Type B pancreatic cell (in vitro differentiated cells): ENCODE results near the gene CALML6. TPM values are rescaled to one million over a fixed set of nuclear protein-coding genes. Genes with fewer than 3 reads are reported as not detected.
A peak's percentile ranks its signal among the peaks of the same experiment; 100 is the strongest.

Experiments used
- DNase-seq: peaks from one replicate; pipeline ENCODE4 v3.0.0; 2021; ENCODE audit warnings: mixed read lengths; ENCODE audit not compliant: unreplicated experiment; ENCODE audit errors: extremely low spot score
- H3K27ac Mint-ChIP-seq: 2 replicates; pipeline ENCODE4 v1.8.0; 2021; ENCODE audit warnings: mild to moderate bottlenecking, mixed read lengths
- H3K27me3 Mint-ChIP-seq: 2 replicates; pipeline ENCODE4 v1.8.0; 2021; ENCODE audit warnings: mixed read lengths
- H3K36me3 Mint-ChIP-seq: 2 replicates; pipeline ENCODE4 v1.8.0; 2021; ENCODE audit warnings: mixed read lengths
- H3K4me1 Mint-ChIP-seq: one replicate; pipeline ENCODE4 v1.8.0; 2021; ENCODE audit warnings: mixed read lengths; ENCODE audit not compliant: unreplicated experiment
- H3K4me3 Mint-ChIP-seq: 2 replicates; pipeline ENCODE4 v1.8.0; 2021; ENCODE audit warnings: mild to moderate bottlenecking, mixed read lengths
- H3K9me3 Mint-ChIP-seq: 2 replicates; pipeline ENCODE4 v1.8.0; 2021; ENCODE audit warnings: mixed read lengths
- total RNA-seq: library from RNA; stranded (reverse); gene quantifications from 2 replicates; pipeline ENCODE4 v1.2.1, GENCODE V29; 2021; ENCODE audit warnings: low replicate concordance
- TF ChIP-seq, protein P1 (sequence below): fragments of 200-600 bp; sonication (generic); conservative IDR thresholded peaks from 2 replicates; pipeline ENCODE4 v1.5.0; 2021; ENCODE audit warnings: antibody characterized with exemption, mild to moderate bottlenecking

The CALML6 gene
- total RNA-seq, 1 donor from 2014 or later, result 0.65 TPM

DNA sequence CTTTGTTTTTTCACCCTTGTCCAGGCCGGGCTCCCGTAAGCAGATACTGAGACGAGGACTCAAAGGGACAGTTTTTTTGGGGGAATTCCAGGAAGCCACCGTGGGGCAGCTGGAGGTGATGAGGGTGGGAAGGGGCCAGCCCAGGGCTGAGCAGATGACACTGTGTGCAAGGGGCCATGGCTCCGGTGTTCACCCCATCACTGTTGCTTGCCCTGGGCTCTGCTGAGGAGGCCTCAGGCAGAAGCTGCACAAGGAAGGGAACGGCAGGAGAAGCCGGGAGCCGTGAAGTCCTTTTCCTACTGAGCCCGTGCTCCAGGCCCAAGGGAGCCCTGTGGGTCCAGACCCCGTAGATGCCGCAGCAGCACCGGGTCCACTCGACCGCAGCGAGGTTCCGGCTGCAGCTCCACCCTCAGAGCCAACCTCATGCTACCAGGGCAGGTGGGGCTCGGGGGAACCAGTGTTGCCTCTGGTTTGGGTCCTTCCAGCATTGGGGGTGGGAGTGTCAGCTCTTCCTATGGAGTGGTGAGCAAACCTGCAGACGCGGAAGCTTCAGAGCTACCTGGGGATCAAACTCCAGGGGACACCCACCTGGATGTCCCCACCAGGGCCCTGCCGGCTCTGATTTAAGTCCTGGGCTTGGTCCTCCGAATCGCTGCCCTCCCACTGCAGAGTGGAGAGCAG lies 4.3 kb upstream of the CALML6 start:
- no peak for DNase-seq
- H3K4me3 Mint-ChIP-seq, result peak overlapping the region; percentile 85
- peaks cover 3% of the 10 kb centered on the region for H3K27me3 Mint-ChIP-seq
- H3K36me3 Mint-ChIP-seq, result no peaks in the 10 kb centered on the region
- peak overlapping the region; percentile 85 for H3K27ac Mint-ChIP-seq
- H3K9me3 Mint-ChIP-seq, result no peaks in the 10 kb centered on the region
- TF ChIP-seq, protein P1, sequence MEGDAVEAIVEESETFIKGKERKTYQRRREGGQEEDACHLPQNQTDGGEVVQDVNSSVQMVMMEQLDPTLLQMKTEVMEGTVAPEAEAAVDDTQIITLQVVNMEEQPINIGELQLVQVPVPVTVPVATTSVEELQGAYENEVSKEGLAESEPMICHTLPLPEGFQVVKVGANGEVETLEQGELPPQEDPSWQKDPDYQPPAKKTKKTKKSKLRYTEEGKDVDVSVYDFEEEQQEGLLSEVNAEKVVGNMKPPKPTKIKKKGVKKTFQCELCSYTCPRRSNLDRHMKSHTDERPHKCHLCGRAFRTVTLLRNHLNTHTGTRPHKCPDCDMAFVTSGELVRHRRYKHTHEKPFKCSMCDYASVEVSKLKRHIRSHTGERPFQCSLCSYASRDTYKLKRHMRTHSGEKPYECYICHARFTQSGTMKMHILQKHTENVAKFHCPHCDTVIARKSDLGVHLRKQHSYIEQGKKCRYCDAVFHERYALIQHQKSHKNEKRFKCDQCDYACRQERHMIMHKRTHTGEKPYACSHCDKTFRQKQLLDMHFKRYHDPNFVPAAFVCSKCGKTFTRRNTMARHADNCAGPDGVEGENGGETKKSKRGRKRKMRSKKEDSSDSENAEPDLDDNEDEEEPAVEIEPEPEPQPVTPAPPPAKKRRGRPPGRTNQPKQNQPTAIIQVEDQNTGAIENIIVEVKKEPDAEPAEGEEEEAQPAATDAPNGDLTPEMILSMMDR, result no peak
- peaks cover 11% of the 10 kb centered on the region for H3K4me1 Mint-ChIP-seq

DNA sequence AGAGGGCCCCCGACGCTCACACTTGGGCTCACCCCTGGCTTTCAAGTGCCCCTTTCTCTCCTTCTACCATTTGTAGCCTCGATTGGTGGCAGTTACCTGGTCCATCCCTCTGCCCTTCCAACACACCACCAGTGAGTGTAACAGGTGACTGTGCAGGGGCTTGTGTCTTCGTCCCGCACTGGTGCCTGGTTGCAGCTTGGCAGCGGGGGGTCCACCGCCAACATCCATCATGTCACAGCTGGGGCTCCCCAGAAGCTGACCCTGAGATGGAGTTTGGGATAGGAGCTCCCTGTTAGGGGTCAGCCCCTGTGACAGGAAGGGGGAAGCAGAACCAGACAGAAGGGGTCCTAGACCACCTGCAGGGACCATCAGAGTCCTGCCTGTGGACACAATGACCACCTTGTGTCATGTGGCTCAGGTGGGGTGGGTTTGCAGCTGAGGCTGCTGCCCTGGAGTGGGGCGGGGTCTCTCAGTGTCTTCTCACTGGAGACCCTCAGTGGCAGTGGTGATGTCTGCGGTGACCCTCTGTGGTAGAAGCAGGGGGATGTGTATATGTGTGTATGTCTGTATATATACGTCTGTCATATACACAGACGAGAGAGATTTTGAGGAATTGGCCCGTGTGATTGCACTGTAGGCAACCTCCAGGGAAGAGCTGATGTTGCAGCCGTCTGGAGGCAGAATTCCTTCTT lies 3.6 kb upstream of the CALML6 start:
- H3K27ac Mint-ChIP-seq, result no peak overlapping the region
- no peak for DNase-seq
- no peaks in the 10 kb centered on the region for H3K36me3 Mint-ChIP-seq
- H3K9me3 Mint-ChIP-seq, result no peaks in the 10 kb centered on the region
- H3K4me1 Mint-ChIP-seq, result peaks cover 5% of the 10 kb centered on the region
- H3K27me3 Mint-ChIP-seq, result peaks cover 6% of the 10 kb centered on the region
- H3K4me3 Mint-ChIP-seq, result no peak overlapping the region
- TF ChIP-seq, protein P1, result no peak

DNA sequence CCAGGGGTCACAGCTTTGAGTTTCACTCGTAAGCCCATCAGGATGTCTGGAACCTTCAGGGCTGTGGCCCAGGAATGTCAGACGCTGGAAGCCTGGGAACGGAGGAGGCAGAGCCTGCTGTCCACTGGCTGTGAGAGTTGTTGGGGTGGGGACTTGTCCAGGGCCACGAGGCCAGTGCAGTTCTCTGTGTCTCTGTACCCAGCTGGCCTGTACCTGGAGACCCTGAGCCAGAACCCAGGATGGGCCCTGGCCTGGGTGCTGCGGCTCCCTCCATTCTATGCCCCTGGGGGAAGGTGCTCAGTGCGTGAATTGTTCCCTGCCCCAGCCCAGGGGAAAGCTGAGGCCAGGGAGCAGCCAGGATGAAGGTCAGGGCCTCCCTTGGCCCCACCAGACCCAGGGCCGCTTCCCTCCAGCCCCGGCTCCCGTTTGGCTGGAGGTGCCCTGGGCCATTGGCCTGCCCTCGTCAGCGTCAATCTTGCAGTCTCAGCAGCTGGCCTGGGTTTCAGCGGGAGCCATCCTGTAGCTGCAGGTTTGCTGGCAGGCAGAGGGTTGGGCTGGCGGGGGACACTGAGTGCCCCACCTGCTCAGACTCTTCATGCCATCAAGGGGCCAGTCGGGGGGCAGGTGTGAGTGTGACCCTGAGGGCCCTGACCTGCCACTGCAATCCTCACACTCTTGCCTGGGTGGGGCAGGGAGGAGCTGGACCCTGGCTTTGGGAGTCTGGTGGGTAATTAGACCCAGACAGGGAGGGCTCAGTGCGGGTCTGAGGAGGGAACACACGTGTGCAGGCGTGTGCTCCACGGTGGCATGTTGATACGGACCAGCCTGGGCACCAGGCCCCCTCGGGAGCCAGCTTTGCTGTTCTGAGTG lies 724 bp upstream of the CALML6 start:
- no peak overlapping the region for H3K4me3 Mint-ChIP-seq
- H3K27me3 Mint-ChIP-seq, result peaks cover 9% of the 10 kb centered on the region
- H3K36me3 Mint-ChIP-seq, result no peaks in the 10 kb centered on the region
- no peaks in the 10 kb centered on the region for H3K9me3 Mint-ChIP-seq
- H3K4me1 Mint-ChIP-seq, result peaks cover 4% of the 10 kb centered on the region
- TF ChIP-seq, protein P1, result no peak
- H3K27ac Mint-ChIP-seq, result no peak overlapping the region
- peak; percentile 66 for DNase-seq

DNA sequence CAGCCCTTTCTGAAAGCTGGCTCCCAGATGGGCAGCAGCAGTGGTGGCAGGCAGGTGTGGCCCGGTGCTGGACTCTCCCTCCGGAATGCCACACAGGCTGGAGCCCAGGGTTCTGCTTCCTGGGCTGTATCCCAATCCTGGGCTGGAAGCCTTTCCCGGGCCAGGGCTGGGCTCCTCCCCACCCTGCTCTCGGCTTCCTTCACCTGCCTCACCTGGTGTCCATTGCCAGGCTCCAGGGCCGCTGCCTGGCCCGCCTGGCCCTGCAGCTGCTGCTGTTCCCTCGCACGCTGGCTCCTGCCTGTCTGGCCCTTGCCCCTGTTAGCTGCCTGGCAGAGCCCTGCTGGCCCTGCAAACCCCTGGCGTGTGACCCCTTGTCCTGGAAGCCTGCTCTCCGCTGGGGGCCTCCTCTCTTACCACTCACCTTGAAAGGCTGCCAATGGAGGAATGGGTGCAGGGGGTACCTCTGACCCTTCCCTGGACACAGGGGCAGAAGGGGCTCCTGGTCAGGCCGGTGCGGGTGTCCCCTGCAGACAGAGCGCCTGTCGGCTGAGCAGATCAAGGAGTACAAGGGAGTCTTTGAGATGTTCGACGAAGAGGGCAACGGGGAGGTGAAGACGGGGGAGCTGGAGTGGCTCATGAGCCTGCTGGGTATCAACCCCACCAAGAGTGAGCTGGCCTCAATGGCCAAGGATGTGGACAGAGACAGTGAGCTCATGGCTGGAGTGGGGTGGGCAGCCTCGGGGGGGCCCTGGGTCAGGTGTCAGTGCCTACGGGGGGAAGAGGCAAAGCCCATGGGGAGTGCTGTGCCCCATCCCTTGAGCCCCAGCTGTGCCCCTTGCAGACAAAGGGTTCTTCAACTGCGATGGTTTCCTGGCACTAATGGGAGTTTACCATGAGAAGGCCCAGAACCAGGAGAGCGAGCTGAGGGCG lies 1.1 kb downstream of the CALML6 start:
- Mint-ChIP-seq H3K27ac (no peak overlapping the region), H3K4me3 (peak overlapping the region; percentile 39), H3K27me3 (peaks cover 9% of the 10 kb centered on the region), H3K9me3 (no peaks in the 10 kb centered on the region), H3K36me3 (no peaks in the 10 kb centered on the region), H3K4me1 (peaks cover 4% of the 10 kb centered on the region)
- DNase-seq, result no peak
- TF ChIP-seq, protein P1, result no peak

DNA sequence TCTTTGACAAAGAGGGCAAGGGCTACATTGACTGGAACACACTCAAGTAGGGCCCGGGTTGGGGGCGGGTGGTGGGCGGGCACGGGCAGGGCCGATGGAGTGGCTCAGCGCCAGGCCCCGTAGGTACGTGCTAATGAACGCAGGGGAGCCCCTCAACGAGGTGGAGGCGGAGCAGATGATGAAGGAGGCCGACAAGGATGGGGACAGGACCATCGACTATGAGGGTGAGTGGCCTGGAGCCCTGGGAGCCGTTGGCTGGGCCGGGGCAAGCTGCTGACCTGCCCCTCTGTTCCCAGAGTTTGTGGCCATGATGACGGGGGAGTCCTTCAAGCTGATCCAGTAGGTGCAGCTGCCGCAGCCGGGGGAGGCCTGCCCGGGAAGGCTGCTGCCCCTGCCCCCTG lies 1.8 kb downstream of the CALML6 start:
- no peak overlapping the region for H3K27ac Mint-ChIP-seq
- H3K27me3 Mint-ChIP-seq, result peaks cover 9% of the 10 kb centered on the region
- no peak overlapping the region for H3K4me3 Mint-ChIP-seq
- H3K4me1 Mint-ChIP-seq, result peaks cover 4% of the 10 kb centered on the region
- no peak for DNase-seq
- TF ChIP-seq, protein P1, result no peak
- H3K36me3 Mint-ChIP-seq, result no peaks in the 10 kb centered on the region
- no peaks in the 10 kb centered on the region for H3K9me3 Mint-ChIP-seq
